ENCODE measurements around the gene RIPPLY2.

The RIPPLY2 gene

DNA sequence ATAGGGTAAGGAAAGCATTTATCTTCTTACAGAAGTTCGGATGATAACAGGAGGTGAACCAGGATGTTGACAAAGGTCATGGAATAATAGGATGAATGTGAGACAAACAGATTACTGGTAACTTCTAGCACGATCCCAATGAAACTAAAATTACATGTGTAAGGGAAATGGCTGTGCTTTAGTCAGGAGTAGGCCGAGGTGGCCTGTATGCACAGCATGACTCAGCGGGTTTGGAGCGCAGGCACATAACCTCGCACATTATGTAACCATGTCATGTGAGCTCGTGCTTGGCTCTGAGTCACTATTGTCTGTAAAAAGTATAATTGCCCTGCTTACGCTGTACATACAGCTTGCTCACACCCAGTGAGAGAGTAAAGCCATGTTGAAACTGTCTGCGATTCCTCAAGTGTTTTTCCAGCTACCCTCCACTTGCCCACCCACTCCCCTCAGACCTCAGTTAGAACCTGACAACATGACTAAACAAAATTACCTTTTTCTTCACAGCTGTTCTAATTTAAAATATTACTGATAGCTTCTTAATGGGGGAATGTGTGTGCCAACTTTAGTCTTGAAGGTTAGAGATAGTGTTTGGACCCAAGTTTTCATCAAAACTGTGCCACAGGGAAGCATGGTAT, 14.5 kb downstream of the RIPPLY2 start:
- no peaks in the 10 kb centered on the region for H3K27me3 ChIP-seq (ENCODE audit: insufficient read depth, low read depth)
- no peak overlapping the region for H2AFZ ChIP-seq (ENCODE audit: low read depth)
- TF ChIP-seq, protein P1, sequence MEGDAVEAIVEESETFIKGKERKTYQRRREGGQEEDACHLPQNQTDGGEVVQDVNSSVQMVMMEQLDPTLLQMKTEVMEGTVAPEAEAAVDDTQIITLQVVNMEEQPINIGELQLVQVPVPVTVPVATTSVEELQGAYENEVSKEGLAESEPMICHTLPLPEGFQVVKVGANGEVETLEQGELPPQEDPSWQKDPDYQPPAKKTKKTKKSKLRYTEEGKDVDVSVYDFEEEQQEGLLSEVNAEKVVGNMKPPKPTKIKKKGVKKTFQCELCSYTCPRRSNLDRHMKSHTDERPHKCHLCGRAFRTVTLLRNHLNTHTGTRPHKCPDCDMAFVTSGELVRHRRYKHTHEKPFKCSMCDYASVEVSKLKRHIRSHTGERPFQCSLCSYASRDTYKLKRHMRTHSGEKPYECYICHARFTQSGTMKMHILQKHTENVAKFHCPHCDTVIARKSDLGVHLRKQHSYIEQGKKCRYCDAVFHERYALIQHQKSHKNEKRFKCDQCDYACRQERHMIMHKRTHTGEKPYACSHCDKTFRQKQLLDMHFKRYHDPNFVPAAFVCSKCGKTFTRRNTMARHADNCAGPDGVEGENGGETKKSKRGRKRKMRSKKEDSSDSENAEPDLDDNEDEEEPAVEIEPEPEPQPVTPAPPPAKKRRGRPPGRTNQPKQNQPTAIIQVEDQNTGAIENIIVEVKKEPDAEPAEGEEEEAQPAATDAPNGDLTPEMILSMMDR (conservative IDR thresholded peaks at IDR 0.05; ENCODE audit: low read depth, low read length): no peak
- H3K79me2 ChIP-seq (ENCODE audit: insufficient read depth, low read depth): no peaks in the 10 kb centered on the region
- H3K4me1 ChIP-seq (ENCODE audit: low read depth, poor library complexity, severe bottlenecking): no peaks in the 10 kb centered on the region
- no peaks in the 10 kb centered on the region for H4K20me1 ChIP-seq (ENCODE audit: insufficient read depth)
- no peak overlapping the region for H3K27ac ChIP-seq
- no peak overlapping the region for H3K4me2 ChIP-seq
- H3K4me3 ChIP-seq (IDR thresholded peaks at IDR 0.05; ENCODE audit: insufficient read depth, low read depth, low read length): no peak overlapping the region
- H3K36me3 ChIP-seq (ENCODE audit: insufficient read depth): no peaks in the 10 kb centered on the region
- no peak overlapping the region for H3K9ac ChIP-seq

DNA sequence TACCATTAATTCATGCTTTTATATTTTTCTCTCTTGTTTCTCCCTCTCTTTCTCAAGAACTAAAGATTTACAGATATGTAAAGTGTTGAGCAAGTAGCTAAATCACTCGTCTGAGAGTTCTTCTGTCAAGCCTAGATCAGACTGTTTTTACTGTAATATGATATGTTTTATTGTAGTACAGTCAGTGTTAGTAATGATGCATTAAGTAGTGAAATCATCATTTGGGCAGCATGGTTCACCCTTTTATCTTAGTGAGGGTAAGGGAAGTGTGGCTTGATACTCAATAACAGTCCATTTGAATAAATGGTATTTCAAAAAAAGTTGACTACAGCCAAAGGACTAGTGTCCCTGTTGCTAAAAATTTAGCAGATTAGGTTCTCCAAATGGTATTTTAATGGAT, 15.5 kb downstream of the RIPPLY2 start:
- H3K9ac ChIP-seq: no peak overlapping the region
- H3K79me2 ChIP-seq (ENCODE audit: insufficient read depth, low read depth): no peaks in the 10 kb centered on the region
- H3K4me2 ChIP-seq: no peak overlapping the region
- H3K4me1 ChIP-seq (ENCODE audit: low read depth, poor library complexity, severe bottlenecking): no peaks in the 10 kb centered on the region
- TF ChIP-seq, protein P1 (conservative IDR thresholded peaks at IDR 0.05; ENCODE audit: low read depth, low read length): no peak
- H3K27me3 ChIP-seq (ENCODE audit: insufficient read depth, low read depth): no peaks in the 10 kb centered on the region
- no peaks in the 10 kb centered on the region for H4K20me1 ChIP-seq (ENCODE audit: insufficient read depth)
- no peaks in the 10 kb centered on the region for H3K36me3 ChIP-seq (ENCODE audit: insufficient read depth)
- H2AFZ ChIP-seq (ENCODE audit: low read depth): no peak overlapping the region
- no peak overlapping the region for H3K4me3 ChIP-seq (IDR thresholded peaks at IDR 0.05; ENCODE audit: insufficient read depth, low read depth, low read length)
- no peak overlapping the region for H3K27ac ChIP-seq

DNA sequence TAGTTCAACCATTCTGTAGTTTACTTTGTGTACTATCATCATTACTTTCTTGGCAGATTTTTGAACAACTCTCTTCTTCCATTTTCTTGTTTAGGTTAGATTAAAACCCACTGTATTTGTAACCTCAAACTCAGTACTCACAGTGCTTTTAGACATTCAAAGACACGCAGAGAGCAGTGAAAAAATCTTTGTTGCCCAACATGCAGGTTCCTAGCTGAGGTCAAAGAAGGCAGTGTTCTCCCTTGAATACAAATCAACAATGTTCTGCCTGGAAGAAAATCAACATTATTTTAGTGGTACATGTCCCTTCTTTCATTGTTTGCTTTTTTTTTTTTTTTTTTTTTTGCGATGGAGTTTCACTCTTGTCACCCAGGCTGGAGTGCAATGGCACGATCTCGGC, 17.5 kb downstream of the RIPPLY2 start:
- TF ChIP-seq, protein P1 (conservative IDR thresholded peaks at IDR 0.05; ENCODE audit: low read depth, low read length): no peak
- H3K4me1 ChIP-seq (ENCODE audit: low read depth, poor library complexity, severe bottlenecking): no peaks in the 10 kb centered on the region
- no peak overlapping the region for H3K4me3 ChIP-seq (IDR thresholded peaks at IDR 0.05; ENCODE audit: insufficient read depth, low read depth, low read length)
- H3K79me2 ChIP-seq (ENCODE audit: insufficient read depth, low read depth): no peaks in the 10 kb centered on the region
- no peak overlapping the region for H3K9ac ChIP-seq
- no peak overlapping the region for H2AFZ ChIP-seq (ENCODE audit: low read depth)
- H3K27ac ChIP-seq: no peak overlapping the region
- H3K4me2 ChIP-seq: no peak overlapping the region
- H4K20me1 ChIP-seq (ENCODE audit: insufficient read depth): no peaks in the 10 kb centered on the region
- H3K27me3 ChIP-seq (ENCODE audit: insufficient read depth, low read depth): no peaks in the 10 kb centered on the region
- H3K36me3 ChIP-seq (ENCODE audit: insufficient read depth): no peaks in the 10 kb centered on the region

DNA sequence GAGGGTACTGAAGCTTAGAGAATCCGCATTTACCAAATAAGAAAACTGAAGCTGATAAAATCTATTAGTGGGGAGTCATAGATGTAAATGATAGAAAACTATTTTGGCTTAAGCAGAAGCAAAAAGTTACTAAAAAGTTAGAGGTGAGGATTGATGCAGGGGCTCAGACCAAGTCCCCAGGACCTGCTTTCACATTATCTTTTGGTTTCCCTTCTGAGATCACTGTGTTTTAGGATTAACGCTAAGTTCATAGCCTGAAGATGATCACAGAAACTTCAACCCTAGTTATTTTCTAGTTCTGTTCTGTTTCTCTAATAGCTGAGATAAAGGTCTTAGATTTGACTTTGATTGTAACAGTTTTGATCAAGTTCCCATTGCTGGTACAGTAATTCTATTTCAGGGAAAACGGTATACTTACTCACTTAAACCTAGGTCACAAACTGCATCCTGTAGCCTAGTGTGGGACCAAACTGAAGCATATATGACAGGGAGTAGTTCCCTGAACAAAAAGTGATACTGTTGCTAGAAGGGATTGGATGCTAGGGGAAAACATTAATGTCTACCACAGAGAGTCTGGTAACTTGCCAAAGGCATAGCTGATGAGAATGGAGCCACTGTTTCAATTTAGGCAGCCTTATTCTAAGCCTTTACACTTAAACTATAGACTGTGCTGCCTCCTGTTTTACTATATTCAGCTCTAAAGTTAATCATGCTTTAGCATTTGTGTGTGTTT, 19.4 kb downstream of the RIPPLY2 start:
- Histone ChIP-seq H3K79me2 (ENCODE audit: insufficient read depth, low read depth) (no peaks in the 10 kb centered on the region), H3K4me3 (IDR thresholded peaks at IDR 0.05; ENCODE audit: insufficient read depth, low read depth, low read length) (no peak overlapping the region), H3K4me1 (ENCODE audit: low read depth, poor library complexity, severe bottlenecking) (no peaks in the 10 kb centered on the region), H2AFZ (ENCODE audit: low read depth) (no peak overlapping the region), H4K20me1 (ENCODE audit: insufficient read depth) (no peaks in the 10 kb centered on the region), H3K27me3 (ENCODE audit: insufficient read depth, low read depth) (no peaks in the 10 kb centered on the region), H3K4me2 (no peak overlapping the region), H3K9ac (no peak overlapping the region), H3K36me3 (ENCODE audit: insufficient read depth) (no peaks in the 10 kb centered on the region), H3K27ac (no peak overlapping the region)
- TF ChIP-seq, protein P1 (conservative IDR thresholded peaks at IDR 0.05; ENCODE audit: low read depth, low read length): no peak

All from KMS-11 (cell line).